GM20000 (cell line): Measurements from ENCODE around the gene COL2A1.

Experiments used
- DNase-seq: peaks from one replicate; pipeline ENCODE4 v3.0.0; 2012; ENCODE audit warnings: low spot score
- TF ChIP-seq, protein P1 (sequence below): IDR thresholded peaks from 2 replicates; pipeline ENCODE4 v1.5.1; 2012; ENCODE audit warnings: mild to moderate bottlenecking, control low read depth; ENCODE audit errors: extremely low read depth, missing control alignments

COL2A1 gene

DNA sequence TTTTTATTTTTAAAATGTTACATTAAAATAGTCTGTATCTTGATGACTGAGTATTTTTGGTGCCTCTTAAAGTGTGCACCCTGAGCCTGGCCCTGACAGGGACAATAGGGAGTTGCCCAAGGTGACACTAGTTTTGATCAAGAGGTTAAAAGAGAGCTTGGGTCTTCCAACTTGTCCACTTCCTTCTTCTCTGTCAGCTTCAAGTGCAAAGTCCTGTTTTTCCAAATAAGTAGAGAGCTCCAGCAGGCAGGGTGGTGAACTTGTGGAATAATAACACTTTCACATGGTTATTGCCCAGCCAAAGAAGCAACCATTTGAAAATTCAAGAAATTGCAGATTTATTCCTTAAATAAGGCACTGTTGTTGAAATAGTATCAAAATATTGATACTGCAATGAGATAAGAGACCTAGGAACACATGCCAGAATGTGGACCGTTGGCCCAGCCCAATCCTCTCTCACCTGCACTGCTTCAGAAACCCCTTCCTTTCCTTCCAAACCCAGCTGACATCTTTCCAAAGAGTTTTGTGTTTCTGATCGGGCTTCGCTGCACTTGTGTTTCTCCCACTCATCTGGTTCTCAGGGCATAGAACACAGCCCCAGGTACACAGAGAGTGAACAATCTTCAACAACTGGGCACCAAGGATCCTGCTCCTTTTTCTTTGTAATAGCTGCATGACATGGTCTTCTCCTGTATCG, 13.8 kb upstream of the COL2A1 start:
- TF ChIP-seq, protein P1, sequence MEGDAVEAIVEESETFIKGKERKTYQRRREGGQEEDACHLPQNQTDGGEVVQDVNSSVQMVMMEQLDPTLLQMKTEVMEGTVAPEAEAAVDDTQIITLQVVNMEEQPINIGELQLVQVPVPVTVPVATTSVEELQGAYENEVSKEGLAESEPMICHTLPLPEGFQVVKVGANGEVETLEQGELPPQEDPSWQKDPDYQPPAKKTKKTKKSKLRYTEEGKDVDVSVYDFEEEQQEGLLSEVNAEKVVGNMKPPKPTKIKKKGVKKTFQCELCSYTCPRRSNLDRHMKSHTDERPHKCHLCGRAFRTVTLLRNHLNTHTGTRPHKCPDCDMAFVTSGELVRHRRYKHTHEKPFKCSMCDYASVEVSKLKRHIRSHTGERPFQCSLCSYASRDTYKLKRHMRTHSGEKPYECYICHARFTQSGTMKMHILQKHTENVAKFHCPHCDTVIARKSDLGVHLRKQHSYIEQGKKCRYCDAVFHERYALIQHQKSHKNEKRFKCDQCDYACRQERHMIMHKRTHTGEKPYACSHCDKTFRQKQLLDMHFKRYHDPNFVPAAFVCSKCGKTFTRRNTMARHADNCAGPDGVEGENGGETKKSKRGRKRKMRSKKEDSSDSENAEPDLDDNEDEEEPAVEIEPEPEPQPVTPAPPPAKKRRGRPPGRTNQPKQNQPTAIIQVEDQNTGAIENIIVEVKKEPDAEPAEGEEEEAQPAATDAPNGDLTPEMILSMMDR, result no peak
- no peak for DNase-seq

DNA sequence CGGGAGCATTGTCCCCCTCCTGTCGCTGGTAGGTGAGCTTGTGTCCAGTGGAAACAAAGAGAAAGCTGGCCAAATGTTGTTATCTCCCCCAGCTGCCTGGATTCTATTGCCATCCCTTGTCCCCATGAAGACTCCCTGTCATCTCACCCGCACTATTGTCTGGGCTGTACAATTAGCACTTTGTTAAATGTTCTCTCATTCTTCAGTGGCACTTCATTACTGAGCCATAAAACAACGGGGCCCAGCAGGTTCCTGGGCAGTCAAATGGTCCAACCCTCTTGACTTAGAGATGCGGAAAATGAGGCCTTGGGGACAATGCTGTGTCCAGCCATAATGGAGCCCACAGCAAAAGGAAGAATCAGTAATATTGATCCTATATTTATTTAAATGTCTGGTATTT, 13.2 kb upstream of the COL2A1 start:
- no peak for DNase-seq
- TF ChIP-seq, protein P1, result no peak

DNA sequence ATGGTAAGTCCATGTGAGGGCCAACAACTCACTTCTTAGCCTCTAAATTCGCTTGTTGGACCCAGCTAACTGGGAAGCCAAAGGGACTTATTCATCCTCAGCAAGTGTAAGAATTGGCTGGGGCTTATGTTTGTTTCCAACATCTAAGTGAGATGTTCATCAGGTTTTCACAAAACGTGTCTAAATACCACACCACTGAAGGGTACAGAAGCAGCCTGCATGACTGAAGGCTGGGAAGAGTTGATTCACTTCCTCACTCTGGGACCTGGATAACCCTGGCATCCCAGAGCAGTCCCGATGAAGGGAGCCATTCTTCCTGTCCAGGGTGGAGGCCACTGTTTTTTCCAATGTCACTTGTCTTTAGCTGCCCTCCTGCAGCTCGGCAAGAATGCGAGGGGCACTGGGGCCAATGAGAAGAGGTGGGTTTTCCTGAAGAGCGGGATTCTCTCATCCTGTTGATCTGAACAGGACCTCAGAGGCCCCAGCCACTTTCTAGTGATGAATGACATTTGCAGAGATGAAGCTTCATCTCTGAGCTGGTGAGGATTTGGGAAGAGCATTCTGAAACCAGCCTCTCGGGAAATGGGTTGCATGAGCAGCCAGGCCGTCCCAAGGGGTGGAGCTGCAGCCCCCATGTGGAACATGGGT, 12.2 kb upstream of the COL2A1 start:
- no peak for DNase-seq
- TF ChIP-seq, protein P1, result no peak

DNA sequence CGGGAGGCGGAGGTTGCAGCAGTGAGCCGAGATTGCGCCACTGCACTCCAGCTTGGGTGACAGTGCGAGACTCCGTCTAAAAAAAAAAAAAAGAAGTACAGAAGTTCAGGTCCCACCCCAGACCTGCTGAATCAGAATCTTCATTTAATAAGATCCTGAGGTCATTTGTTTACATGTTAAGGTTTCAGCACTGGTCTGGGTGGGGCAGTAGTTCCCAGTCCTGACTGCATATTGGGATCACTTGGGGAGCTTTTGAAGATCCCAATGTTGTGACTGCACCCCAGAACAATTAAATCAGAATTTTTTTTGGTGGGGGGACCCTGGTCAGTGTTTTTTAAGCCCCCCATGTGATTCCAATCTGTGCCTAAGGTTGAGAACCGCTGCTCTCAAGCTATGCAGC, 11.7 kb upstream of the COL2A1 start:
- DNase-seq, result no peak
- TF ChIP-seq, protein P1, result no peak

DNA sequence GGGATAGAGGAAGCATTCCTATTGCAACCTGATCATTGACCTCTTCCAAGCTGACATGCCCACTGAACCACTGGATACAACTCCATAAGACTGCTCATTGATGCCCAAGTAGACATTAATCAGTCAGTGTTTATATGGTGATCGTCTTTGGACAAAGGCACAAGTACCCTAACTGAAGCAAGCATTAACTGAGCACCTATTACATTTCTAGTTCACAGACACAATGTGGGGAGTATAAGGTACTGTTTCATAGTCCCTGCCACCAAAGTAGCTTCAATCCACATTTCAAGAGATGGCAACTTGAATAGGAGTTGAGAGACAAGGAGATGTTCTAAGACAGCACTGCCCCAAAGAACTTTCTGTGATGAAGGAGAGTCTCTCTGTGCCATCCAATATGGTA, 10.9 kb upstream of the COL2A1 start:
- TF ChIP-seq, protein P1, result no peak
- no peak for DNase-seq

DNA sequence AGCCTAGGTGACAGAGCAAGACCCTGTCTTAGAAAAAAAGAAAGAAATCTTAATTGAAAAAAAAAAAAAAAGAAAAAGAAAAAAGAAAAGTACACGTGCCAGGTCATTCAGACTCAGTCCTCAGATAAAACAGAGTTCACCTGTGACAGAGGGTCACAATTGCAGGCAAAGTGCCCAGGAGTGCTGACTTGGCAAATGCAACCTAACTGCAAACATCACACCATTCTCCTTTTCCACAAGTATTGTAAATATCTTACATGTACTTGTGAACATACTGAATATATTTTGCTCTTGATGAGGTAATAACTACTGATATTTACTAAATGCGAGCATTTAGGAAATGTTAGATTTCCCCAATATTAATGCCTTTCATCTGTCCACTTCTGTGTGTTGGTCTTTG, 9.0 kb upstream of the COL2A1 start:
- DNase-seq, result no peak
- TF ChIP-seq, protein P1, result no peak

DNA sequence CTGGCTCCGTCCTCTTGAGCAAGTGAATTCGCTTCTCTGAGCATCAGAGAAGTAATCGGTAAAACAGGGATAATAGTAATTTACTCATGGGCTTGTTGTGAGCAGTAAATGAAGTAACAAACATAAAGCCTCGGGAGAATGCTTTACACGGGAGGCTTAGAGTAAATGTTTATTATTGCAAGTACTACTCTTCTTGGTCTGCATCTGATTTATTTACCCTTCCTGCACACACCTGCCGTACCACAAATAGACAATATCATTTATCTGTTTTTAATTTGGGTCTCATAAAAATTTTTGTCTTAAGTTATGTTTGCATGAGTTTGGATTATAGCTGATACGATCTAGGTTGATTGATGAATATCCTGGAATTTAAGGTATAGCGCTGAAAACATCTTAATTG, 7.8 kb upstream of the COL2A1 start:
- TF ChIP-seq, protein P1, result no peak
- no peak for DNase-seq
